CD4-positive, alpha-beta T cell treated with Interleukin-17A for 1 hour (primary cell): ENCODE results near the gene ZNF683.
A peak's percentile ranks its signal among the peaks of the same experiment; 100 is the strongest.

Source experiments
- DNase-seq: peaks from one replicate; pipeline ENCODE4 v3.0.0-alpha.2; 2020

Gene ZNF683

DNA sequence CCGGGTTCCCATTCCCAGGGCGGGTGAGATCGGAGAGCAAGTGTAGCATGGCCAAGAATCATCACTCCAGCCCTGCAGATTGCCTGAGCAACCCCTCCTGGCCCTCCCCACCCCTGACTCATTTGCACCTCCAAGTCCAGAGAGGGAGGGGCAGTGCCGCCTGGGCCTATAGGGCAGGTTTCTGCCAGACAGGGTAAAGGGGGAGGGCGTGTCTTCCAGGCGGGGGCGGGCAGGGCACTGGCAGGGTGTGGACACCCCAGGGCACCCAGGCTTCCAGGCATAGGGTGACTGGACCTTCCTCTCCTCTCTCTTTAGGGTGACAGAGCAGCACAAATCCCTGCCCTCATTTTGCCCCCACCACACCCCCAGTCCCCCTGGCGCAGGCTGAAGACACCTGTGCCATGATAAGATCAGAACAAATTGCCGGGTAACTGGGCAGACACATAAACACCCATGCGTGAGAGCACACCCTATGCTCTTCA lies 15.4 kb downstream of the ZNF683 start:
- DNase-seq = no peak

- DNase-seq = no peak
These were observed 16.4 kb downstream of the ZNF683 start for GRCh38 chr1:26356106-26356505.

GRCh38 chr1:26354972-26355371 lies 17.6 kb downstream of the ZNF683 start:
- no peak for DNase-seq

GRCh38 chr1:26353976-26354820 lies 18.4 kb downstream of the ZNF683 start, which contains the start of gene CRYBG2:
Gene CRYBG2, minus strand, starts transcription at chr1:26354130. Its CDS starts 7,473 bp downstream, at chr1:26346657.
- no peak for DNase-seq

GRCh38 chr1:26353210-26353859 lies 19.2 kb downstream of the ZNF683 start:
- DNase-seq = no peak

- no peak for DNase-seq
These were observed 20.2 kb downstream of the ZNF683 start for GRCh38 chr1:26352338-26352679.

DNA sequence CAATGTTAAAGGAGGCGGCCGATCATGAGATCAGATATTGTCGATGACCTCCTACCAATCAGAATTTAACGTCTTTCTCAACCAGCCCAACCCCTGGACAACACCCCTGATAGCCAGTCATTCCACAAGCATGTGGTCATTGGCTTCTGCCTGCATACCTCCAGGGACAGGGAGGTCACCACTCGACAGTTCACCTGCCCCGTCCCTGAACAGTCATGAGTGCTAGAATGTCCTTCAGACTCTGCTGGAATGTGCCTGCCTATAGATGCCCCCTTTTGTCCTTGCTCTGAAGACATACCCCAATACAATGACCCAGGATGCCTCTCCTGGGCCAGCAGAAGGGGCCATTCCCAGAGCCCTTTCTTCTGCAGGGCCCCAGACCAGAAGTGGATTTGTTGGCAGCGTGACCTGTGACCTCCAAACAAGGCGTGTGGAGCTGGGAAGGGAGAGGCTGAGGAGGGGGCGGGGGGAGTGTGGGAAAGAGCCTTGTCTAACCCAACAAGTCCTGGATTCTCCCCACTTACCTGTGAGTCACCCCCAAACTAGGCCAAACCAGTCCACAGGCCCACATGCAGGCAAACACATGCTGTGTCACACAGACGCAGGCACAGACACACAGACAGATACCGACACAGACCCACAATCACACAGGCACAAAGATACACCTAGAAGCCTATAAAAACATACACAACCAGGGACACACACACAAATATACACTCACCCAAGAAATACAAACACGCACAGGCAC lies 20.8 kb downstream of the ZNF683 start:
- DNase-seq = no peak

- DNase-seq = no peak
These were observed 21.6 kb downstream of the ZNF683 start for GRCh38 chr1:26350701-26351589.

GRCh38 chr1:26350343-26350700 lies 22.2 kb downstream of the ZNF683 start:
- no peak for DNase-seq

GRCh38 chr1:26349877-26350244 lies 22.7 kb downstream of the ZNF683 start:
- DNase-seq = no peak

DNA sequence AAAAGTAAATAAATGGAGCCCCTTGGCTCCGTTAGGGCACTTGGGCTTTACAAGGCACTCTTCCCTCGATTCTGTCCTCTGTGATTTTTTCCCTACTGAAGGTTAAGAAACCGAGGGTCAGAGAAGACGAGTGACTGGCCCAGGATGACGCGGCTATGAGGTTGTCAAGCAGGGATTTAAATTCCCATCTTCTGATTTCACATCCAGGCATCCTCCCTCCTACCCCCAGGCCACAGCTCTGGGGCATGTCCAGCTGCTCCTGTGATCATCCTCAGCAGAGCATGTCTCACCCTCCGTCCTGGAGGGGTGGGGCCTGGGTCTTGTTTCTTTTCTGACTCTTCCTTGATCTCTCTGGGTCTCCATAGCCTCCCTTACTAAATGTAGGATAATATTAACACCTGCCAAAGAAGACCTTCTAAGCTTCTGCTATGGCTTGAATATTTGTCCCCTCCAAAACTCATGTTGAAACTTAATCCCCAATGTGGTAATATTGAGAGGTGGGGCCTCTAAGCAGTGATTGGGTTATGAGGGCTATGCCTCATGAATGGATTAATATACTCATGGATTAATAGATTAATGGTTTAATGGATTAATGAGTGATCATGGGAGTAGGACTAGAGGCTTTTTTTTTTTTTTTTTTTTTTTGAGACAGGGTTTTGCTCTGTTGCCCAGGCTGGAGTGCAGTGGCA lies 23.2 kb downstream of the ZNF683 start:
- no peak for DNase-seq

DNA sequence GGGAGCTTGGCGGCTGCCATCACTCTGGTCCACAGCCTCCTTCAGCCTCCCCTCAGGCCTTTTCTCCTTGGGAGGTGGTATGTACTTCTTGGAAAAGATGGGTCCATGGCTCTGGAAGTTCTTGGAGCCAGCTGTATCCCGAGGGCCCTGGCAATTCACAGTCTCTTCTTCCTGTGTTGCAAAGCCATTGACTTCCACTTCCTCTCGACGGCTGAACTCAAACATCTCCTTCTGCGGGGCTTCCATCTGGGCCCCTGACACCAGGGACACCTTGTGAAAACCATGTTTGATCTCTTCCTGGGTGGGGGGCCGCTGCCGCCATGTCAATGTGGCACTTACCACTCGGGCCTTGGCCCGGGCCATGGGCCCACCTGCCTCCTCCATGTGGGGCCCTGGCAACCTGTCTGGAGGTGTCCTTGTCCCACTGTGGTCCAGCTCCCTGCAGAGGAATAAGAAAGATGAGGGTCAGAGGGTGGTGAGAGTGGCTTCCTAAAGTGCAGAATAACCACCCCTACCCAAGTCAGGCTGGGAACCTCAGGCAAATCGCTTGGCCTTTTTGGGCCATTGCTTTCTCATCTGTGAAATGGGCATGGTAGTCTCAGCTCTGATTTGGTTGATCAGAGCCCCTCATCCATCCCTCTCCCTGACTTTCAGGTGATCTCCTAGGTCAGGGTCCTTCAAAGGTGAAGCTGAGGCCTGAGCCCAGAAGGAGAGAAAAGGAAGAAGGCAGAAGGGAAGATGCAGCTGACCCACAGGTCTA lies 26.1 kb downstream of the ZNF683 start:
- DNase-seq = no peak

DNA sequence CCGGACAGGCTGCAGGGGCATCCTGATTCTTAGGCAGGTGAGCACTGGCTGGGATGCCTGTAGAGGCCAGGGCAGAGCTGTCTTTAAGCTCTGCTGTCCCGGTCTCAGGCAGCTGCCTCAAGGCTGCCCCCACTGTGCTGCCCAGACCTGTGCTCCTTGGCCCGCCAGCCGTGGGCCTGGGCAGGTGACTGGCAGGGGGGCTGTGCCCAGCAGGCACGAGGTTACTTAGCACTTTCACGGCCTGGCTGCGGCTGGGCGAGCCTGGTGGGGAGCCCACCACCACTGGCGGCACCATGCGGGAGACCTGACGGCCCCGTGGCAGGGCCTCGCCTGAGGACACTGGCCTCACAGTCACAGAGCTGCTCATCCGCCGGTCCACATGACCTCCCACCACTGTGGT lies 26.8 kb downstream of the ZNF683 start:
- no peak for DNase-seq

GRCh38 chr1:26344147-26344920 lies 28.2 kb downstream of the ZNF683 start:
- no peak for DNase-seq

GRCh38 chr1:26340047-26340481 lies 32.5 kb downstream of the ZNF683 start:
- no peak for DNase-seq

- no peak for DNase-seq
These were observed 33.9 kb downstream of the ZNF683 start for GRCh38 chr1:26338670-26339069.

DNA sequence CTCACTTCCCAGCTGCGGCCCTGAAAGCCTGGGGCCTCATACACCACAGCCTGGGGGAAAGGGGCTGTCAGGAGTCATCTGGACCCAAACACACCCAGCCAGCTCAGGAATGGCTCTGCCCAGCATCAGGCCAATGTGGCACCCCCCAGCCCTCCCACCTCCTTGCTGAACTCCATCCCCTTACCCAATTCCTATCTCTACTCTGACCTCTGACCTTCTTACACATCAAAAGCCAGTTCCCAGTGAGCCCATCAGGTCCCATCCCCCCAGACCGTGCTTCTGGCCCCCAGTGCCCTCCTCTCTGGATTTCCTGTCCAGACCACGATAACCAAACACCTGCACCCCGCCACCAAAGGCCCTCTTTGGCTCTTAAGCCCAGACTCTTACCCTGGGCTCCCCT lies 34.9 kb downstream of the ZNF683 start:
- DNase-seq = no peak

- no peak for DNase-seq
These were observed 35.4 kb downstream of the ZNF683 start for GRCh38 chr1:26337206-26337535.

DNA sequence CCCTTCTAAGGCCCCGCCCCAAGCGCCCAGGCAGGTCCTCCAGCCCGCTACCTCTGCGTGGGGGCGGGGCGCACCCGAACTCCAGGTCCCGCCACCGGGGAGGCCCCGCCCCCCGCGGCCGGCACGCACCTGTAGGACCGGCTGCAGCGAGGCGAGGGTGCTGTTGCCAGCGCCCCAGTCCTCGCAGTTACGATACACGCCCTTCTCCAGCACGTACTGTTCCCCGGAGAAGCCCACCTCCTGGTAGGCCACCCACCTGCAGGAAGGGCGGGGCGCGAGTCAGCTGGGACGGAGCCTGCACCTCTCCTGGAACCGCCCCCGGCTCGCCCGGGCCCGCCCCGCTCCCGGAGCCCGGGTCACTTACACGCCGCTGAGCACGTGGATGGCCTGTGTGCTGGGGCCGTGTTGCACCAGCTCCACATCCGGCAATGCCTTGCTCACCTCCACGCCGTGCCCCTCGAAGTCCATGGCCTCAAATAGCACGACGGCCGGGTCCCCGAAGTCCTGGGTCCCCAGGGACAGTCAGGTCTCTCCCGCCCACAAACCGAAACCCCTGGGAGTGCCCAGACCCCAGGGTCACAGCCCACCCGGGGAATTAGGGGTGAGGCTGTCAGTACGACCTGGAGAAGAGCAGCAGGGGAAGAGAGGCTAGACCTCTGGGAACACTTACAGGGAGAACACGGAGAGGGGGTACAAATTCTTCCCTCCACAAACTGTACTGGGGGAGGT lies 35.9 kb downstream of the ZNF683 start:
- DNase-seq = peak; percentile 91
